HG02943 (cell line): Measurements from ENCODE around the gene ALG14.
"Not testable (repeated sequence)": the region's sequence is repeated elsewhere in the genome, so short reads cannot be mapped to it uniquely, and the experiment has no call there.

ENCODE experiments used
- ATAC-seq: cut with Tn5 transposase; IDR thresholded peaks from one replicate; pipeline ENCODE4 v1.9.1; 2021; ENCODE audit warnings: mild to moderate bottlenecking, low read depth, moderate library complexity; ENCODE audit not compliant: unreplicated experiment

The ALG14 gene

GRCh38 chr1:94962409-94963265 is 110.1 kb downstream of the ALG14 start:
- ATAC-seq: peak; percentile 88

- ATAC-seq: no peak
These were observed 110.8 kb downstream of the ALG14 start for GRCh38 chr1:94961988-94962387.

- no peak for ATAC-seq
These were observed 111.2 kb downstream of the ALG14 start for GRCh38 chr1:94961582-94961981.

GRCh38 chr1:94958081-94958480 is 114.7 kb downstream of the ALG14 start:
- ATAC-seq: no peak

- ATAC-seq: no peak
These were observed 116.8 kb downstream of the ALG14 start for GRCh38 chr1:94955767-94956632.

GRCh38 chr1:94954263-94955220 is 118.2 kb downstream of the ALG14 start:
- no peak for ATAC-seq

- ATAC-seq: no peak
These were observed 119.0 kb downstream of the ALG14 start for GRCh38 chr1:94953746-94954145.

GRCh38 chr1:94953107-94953506 is 119.6 kb downstream of the ALG14 start:
- no peak for ATAC-seq

GRCh38 chr1:94952539-94952938 is 120.2 kb downstream of the ALG14 start:
- ATAC-seq: no peak

- ATAC-seq: no peak
These were observed 121.1 kb downstream of the ALG14 start for GRCh38 chr1:94951509-94952208.

GRCh38 chr1:94951046-94951445 is 121.7 kb downstream of the ALG14 start:
- no peak for ATAC-seq

- no peak for ATAC-seq
These were observed 122.8 kb downstream of the ALG14 start for GRCh38 chr1:94949681-94950661.

- ATAC-seq: no peak
These were observed 125.3 kb downstream of the ALG14 start for GRCh38 chr1:94947437-94947836.

GRCh38 chr1:94946886-94947285 is 125.9 kb downstream of the ALG14 start:
- no peak for ATAC-seq

GRCh38 chr1:94942171-94943128 is 130.3 kb downstream of the ALG14 start:
- no peak for ATAC-seq

- not testable (repeated sequence) for ATAC-seq
These were observed 131.3 kb downstream of the ALG14 start for GRCh38 chr1:94941480-94941879.

- no peak for ATAC-seq
These were observed 132.0 kb downstream of the ALG14 start for GRCh38 chr1:94940738-94941137.
